HEK293 (cell line): ENCODE results near the gene SERINC3.

Experiments used
- CTCF ChIA-PET: fragments of 350-600 bp; formaldehyde crosslinking; extraction: SDS; loops from one replicate; lab custom pipeline; 2021; ENCODE audit warnings: antibody characterized with exemption; lab: Yijun Ruan, JAX
- POLR2A ChIA-PET: fragments of 300-600 bp; formaldehyde crosslinking; extraction: SDS; loops from one replicate; lab custom pipeline; 2020; ENCODE audit warnings: antibody characterized with exemption, inconsistent platforms; lab: Yijun Ruan, JAX
- H3K27ac ChIP-seq: fragments of 200-500 bp; sonication (Bioruptor generic); 2 replicates; pipeline ENCODE4 v1.5.1; 2014; ENCODE audit warnings: low read depth, low read length, control low read depth, inconsistent platforms; ENCODE audit errors: extremely low read depth
- H3K36me3 ChIP-seq, 2 experiments: fragments of 200-500 bp in 1 of 2; sonication (Bioruptor generic) in 1 of 2; 1 replicate in 1 of 2; 2 replicates in 1 of 2; pipeline ENCODE4 v1.5.1; 2014 to 2017; ENCODE audit warnings: inconsistent platforms in 2 of 2, low read length in 2 of 2; ENCODE audit not compliant: control insufficient read depth in 2 of 2, insufficient read depth in 1 of 2
- H3K4me1 ChIP-seq: fragments of 200-500 bp; sonication (Bioruptor generic); 2 replicates; pipeline ENCODE4 v1.5.1; 2014; ENCODE audit warnings: mild to moderate bottlenecking, low read length, inconsistent platforms; ENCODE audit not compliant: control insufficient read depth, insufficient read depth
- H3K4me3 ChIP-seq: 2 replicates; pipeline ENCODE4 v1.5.1; 2011; ENCODE audit warnings: low read depth, mild to moderate bottlenecking, control low read depth, low read length, moderate library complexity
- H3K9me3 ChIP-seq: fragments of 200-500 bp; sonication (Bioruptor generic); 2 replicates; pipeline ENCODE4 v1.5.1; 2014; ENCODE audit warnings: low read depth, low read length, inconsistent platforms; ENCODE audit not compliant: control insufficient read depth, insufficient read depth
- ATF2 ChIP-seq: fragments of 450-650 bp; formaldehyde crosslinking; IDR thresholded peaks from 2 replicates; pipeline ENCODE4 v1.5.1; 2016; ENCODE audit warnings: missing biosample characterization, missing genetic modification characterization, low read depth
- CTCF ChIP-seq: fragments of 450-650 bp; formaldehyde crosslinking; IDR thresholded peaks from 2 replicates; pipeline ENCODE4 v1.5.1; 2016; ENCODE audit warnings: missing biosample characterization, missing genetic modification characterization
- GLI2 ChIP-seq: fragments of 450-650 bp; formaldehyde crosslinking; IDR thresholded peaks from 2 replicates; pipeline ENCODE4; 2017; ENCODE audit warnings: missing biosample characterization, missing genetic modification characterization, low read depth, borderline replicate concordance
- IKZF3 ChIP-seq: fragments of 450-650 bp; IDR thresholded peaks from 2 replicates; pipeline ENCODE4 v1.5.0; 2018; ENCODE audit warnings: missing biosample characterization, mild to moderate bottlenecking, missing genetic modification characterization, moderate library complexity
- INSM2 ChIP-seq: fragments of 450-650 bp; formaldehyde crosslinking; IDR thresholded peaks from 2 replicates; pipeline ENCODE4 v1.5.1; 2016; ENCODE audit warnings: missing biosample characterization, missing genetic modification characterization
- OVOL3 ChIP-seq: fragments of 450-650 bp; formaldehyde crosslinking; IDR thresholded peaks from 2 replicates; pipeline ENCODE4 v1.5.1; 2016; ENCODE audit warnings: missing biosample characterization, missing genetic modification characterization
- PATZ1 ChIP-seq: fragments of 450-650 bp; formaldehyde crosslinking; IDR thresholded peaks from 2 replicates; pipeline ENCODE4 v1.5.1; 2016; ENCODE audit warnings: missing biosample characterization, missing genetic modification characterization
- PBX3 ChIP-seq: sonication (generic); formaldehyde crosslinking; IDR thresholded peaks from 2 replicates; pipeline ENCODE4 v1.8.1; 2022; ENCODE audit warnings: mild to moderate bottlenecking, moderate library complexity, missing genetic modification reagents
- SP3 ChIP-seq: fragments of 450-650 bp; formaldehyde crosslinking; IDR thresholded peaks from 2 replicates; pipeline ENCODE4 v1.5.1; 2016; ENCODE audit warnings: missing biosample characterization, missing genetic modification characterization
- ZBTB6 ChIP-seq: fragments of 450-650 bp; formaldehyde crosslinking; IDR thresholded peaks from 2 replicates; pipeline ENCODE4 v1.5.1; 2017; ENCODE audit warnings: missing biosample characterization, missing genetic modification characterization
- ZNF138 ChIP-seq: fragments of 450-650 bp; formaldehyde crosslinking; IDR thresholded peaks from 2 replicates; pipeline ENCODE4 v1.5.1; 2016; ENCODE audit warnings: missing biosample characterization, missing genetic modification characterization, borderline replicate concordance
- ZNF148 ChIP-seq: fragments of 450-650 bp; formaldehyde crosslinking; IDR thresholded peaks from 2 replicates; pipeline ENCODE4 v1.5.0; 2017; ENCODE audit warnings: missing biosample characterization, missing genetic modification characterization, borderline replicate concordance
- ZNF184 ChIP-seq: fragments of 450-650 bp; IDR thresholded peaks from 2 replicates; pipeline ENCODE4 v1.5.1; 2018; ENCODE audit warnings: missing biosample characterization, mild to moderate bottlenecking, missing genetic modification characterization
- ZNF23 ChIP-seq: fragments of 450-650 bp; formaldehyde crosslinking; IDR thresholded peaks from 2 replicates; pipeline ENCODE4 v1.5.1; 2016; ENCODE audit warnings: missing biosample characterization, missing genetic modification characterization, borderline replicate concordance
- ZNF335 ChIP-seq: fragments of 450-650 bp; formaldehyde crosslinking; conservative IDR thresholded peaks from 2 replicates; pipeline ENCODE4 v1.5.1; 2016; ENCODE audit warnings: missing biosample characterization, missing genetic modification characterization
- ZNF366 ChIP-seq: fragments of 450-650 bp; formaldehyde crosslinking; conservative IDR thresholded peaks from 2 replicates; pipeline ENCODE4 v1.5.1; 2016; ENCODE audit warnings: missing biosample characterization, missing genetic modification characterization
- ZNF514 ChIP-seq: fragments of 450-650 bp; formaldehyde crosslinking; IDR thresholded peaks from 2 replicates; pipeline ENCODE4 v1.5.1; 2016; ENCODE audit warnings: missing biosample characterization, missing genetic modification characterization
- ZNF529 ChIP-seq: fragments of 450-650 bp; formaldehyde crosslinking; IDR thresholded peaks from 2 replicates; pipeline ENCODE4 v1.5.1; 2017; ENCODE audit warnings: missing genetic modification characterization, missing biosample characterization; ENCODE audit not compliant: insufficient replicate concordance
- ZNF530 ChIP-seq: fragments of 450-650 bp; formaldehyde crosslinking; IDR thresholded peaks from 2 replicates; pipeline ENCODE4 v1.5.1; 2016; ENCODE audit warnings: low read depth, missing biosample characterization, missing genetic modification characterization
- ZNF629 ChIP-seq: fragments of 450-650 bp; formaldehyde crosslinking; IDR thresholded peaks from 2 replicates; pipeline ENCODE4 v1.5.1; 2017; ENCODE audit warnings: missing biosample characterization, missing genetic modification characterization
- ZNF654 ChIP-seq: fragments of 450-650 bp; formaldehyde crosslinking; IDR thresholded peaks from 2 replicates; pipeline ENCODE4 v1.5.1; 2016; ENCODE audit warnings: low read depth, missing biosample characterization, missing genetic modification characterization
- ZNF658 ChIP-seq: fragments of 450-650 bp; formaldehyde crosslinking; IDR thresholded peaks from 2 replicates; pipeline ENCODE4; 2016; ENCODE audit warnings: missing biosample characterization, missing genetic modification characterization
- ZNF747 ChIP-seq: fragments of 450-650 bp; formaldehyde crosslinking; IDR thresholded peaks from 2 replicates; pipeline ENCODE4 v1.5.1; 2016; ENCODE audit warnings: missing biosample characterization, missing genetic modification characterization

The SERINC3 gene

GRCh38 chr20:44526129-44526528 is 4.3 kb upstream of the SERINC3 start (continued):
- TF ChIP-seq ZBTB6 (tag by site-specific recombination) (no peak), ZNF184 (no peak), ZNF658 (tag by site-specific recombination) (no peak), ZNF629 (tag by site-specific recombination) (no peak), IKZF3 (tag by site-specific recombination) (no peak), ZNF529 (tag by site-specific recombination) (no peak), ZNF514 (no peak), CTCF (no peak), ZNF654 (no peak), ZNF23 (tag by site-specific recombination) (no peak), GLI2 (no peak), ZNF530 (tag by site-specific recombination) (no peak)
- TF ChIP-seq, all 188 proteins: peak for 0

GRCh38 chr20:44523746-44524145 is 1.9 kb upstream of the SERINC3 start:
- ChIA-PET POLR2A (no interaction called here), CTCF (interaction anchor here (2.1 to 2.3 kb wide), 2 partner anchors 86 to 306 kb away, joined by 6 to 15 read pairs; no protein-coding TSS in a partner anchor)
- Histone ChIP-seq H3K27ac (no peak overlapping the region), H3K9me3 (no peaks in the 10 kb centered on the region), H3K36me3 (no peaks in the 10 kb centered on the region; a peak in 1 of 3 replicates), H3K4me3 (no peak overlapping the region), H3K4me1 (peaks cover 14% of the 10 kb centered on the region)
- TF ChIP-seq OVOL3 (no peak), PBX3 (CRISPR knock-in tag) (no peak), PATZ1 (tag by site-specific recombination) (no peak), ZNF366 (tag by site-specific recombination) (no peak), ZNF747 (no peak)

GRCh38 chr20:44522841-44523240 is 971 bp upstream of the SERINC3 start:
- Histone ChIP-seq H3K9me3 (no peaks in the 10 kb centered on the region), H3K36me3 (no peaks in the 10 kb centered on the region; a peak in 1 of 3 replicates), H3K4me1 (peaks cover 14% of the 10 kb centered on the region), H3K4me3 (no peak overlapping the region), H3K27ac (no peak overlapping the region)
- POLR2A ChIA-PET = no interaction called here
- CTCF ChIA-PET = interaction anchor here (0.7 to 2.3 kb wide), 3 partner anchors 9 to 305 kb away, joined by 4 to 15 read pairs (median 6); no protein-coding TSS in a partner anchor
- no peak for TF ChIP-seq ATF2 (tag by site-specific recombination)
- TF ChIP-seq ZNF335 = no peak
- no peak for TF ChIP-seq SP3
- TF ChIP-seq INSM2 = no peak
- no peak for TF ChIP-seq ZNF138
- TF ChIP-seq ZNF148 (tag by site-specific recombination) = no peak
